Astrocyte of the hippocampus (primary cell): ENCODE data around the gene SLC9B2.
"Not testable (repeated sequence)": the region's sequence is repeated elsewhere in the genome, so short reads cannot be mapped to it uniquely, and the experiment has no call there.

Experiments
- DNase-seq: peaks from one replicate; pipeline ENCODE4 v3.0.0; 2011; ENCODE audit warnings: low read depth, low spot score

Gene SLC9B2

GRCh38 chr4:103019308-103020124, 57.0 kb downstream of the SLC9B2 start, which contains the start of gene SLC9B1:
Gene SLC9B1 (minus strand): TSS chr4:103019705. CDS start chr4:102991711, 27,994 bp downstream.
- peak; percentile 99 for DNase-seq

- DNase-seq = peak; percentile 3
These were observed 57.9 kb downstream of the SLC9B2 start for GRCh38 chr4:103018391-103019307.

GRCh38 chr4:103012551-103012950, 64.0 kb downstream of the SLC9B2 start:
- DNase-seq = peak; percentile 20

GRCh38 chr4:103012060-103012459, 64.5 kb downstream of the SLC9B2 start:
- DNase-seq = peak; percentile 74

GRCh38 chr4:103011378-103012025, 65.1 kb downstream of the SLC9B2 start:
- peak; percentile 24 for DNase-seq

- no peak for DNase-seq
These were observed 65.8 kb downstream of the SLC9B2 start for GRCh38 chr4:103010804-103011203.

- DNase-seq = peak; percentile 83
These were observed 67.5 kb downstream of the SLC9B2 start for GRCh38 chr4:103008875-103009729.

GRCh38 chr4:103002551-103002950, 74.0 kb downstream of the SLC9B2 start:
- DNase-seq = peak; percentile 69

- DNase-seq = no peak
These were observed 81.8 kb downstream of the SLC9B2 start for GRCh38 chr4:102994803-102995202.

- not testable (repeated sequence) for DNase-seq
These were observed 82.6 kb downstream of the SLC9B2 start for GRCh38 chr4:102993985-102994384.

- no peak for DNase-seq
These were observed 88.0 kb downstream of the SLC9B2 start for GRCh38 chr4:102988429-102989020.

- no peak for DNase-seq
These were observed 95.6 kb downstream of the SLC9B2 start for GRCh38 chr4:102981005-102981404.
